NK-92 (cell line): Measurements from ENCODE around the gene BTN1A1.

Experiments
- DNase-seq: peaks from one replicate; lab custom pipeline; 2025; ENCODE audit not compliant: unreplicated experiment; lab: John Stamatoyannopoulos, UW

Gene BTN1A1

GRCh38 chr6:26556263-26557070 is 56.4 kb downstream of the BTN1A1 start:
- no peak for DNase-seq
